Epithelial cell of esophagus (primary cell): Measurements from ENCODE around the gene MPEG1.

ENCODE experiments used
- DNase-seq: peaks from one replicate; pipeline ENCODE4 v3.0.0; 2010; ENCODE audit warnings: low read depth
- H3K4me3 ChIP-seq: 2 replicates; pipeline ENCODE4 v1.5.1; 2011; ENCODE audit warnings: mild to moderate bottlenecking, low read length, control low read depth
- TF ChIP-seq, protein P1 (sequence below): IDR thresholded peaks from 2 replicates; pipeline ENCODE4 v1.5.1; 2011; ENCODE audit warnings: low read depth, mild to moderate bottlenecking, low read length, control low read depth, inconsistent platforms; ENCODE audit not compliant: insufficient read depth; ENCODE audit errors: missing control alignments

The MPEG1 gene, protein sequence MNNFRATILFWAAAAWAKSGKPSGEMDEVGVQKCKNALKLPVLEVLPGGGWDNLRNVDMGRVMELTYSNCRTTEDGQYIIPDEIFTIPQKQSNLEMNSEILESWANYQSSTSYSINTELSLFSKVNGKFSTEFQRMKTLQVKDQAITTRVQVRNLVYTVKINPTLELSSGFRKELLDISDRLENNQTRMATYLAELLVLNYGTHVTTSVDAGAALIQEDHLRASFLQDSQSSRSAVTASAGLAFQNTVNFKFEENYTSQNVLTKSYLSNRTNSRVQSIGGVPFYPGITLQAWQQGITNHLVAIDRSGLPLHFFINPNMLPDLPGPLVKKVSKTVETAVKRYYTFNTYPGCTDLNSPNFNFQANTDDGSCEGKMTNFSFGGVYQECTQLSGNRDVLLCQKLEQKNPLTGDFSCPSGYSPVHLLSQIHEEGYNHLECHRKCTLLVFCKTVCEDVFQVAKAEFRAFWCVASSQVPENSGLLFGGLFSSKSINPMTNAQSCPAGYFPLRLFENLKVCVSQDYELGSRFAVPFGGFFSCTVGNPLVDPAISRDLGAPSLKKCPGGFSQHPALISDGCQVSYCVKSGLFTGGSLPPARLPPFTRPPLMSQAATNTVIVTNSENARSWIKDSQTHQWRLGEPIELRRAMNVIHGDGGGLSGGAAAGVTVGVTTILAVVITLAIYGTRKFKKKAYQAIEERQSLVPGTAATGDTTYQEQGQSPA

DNA sequence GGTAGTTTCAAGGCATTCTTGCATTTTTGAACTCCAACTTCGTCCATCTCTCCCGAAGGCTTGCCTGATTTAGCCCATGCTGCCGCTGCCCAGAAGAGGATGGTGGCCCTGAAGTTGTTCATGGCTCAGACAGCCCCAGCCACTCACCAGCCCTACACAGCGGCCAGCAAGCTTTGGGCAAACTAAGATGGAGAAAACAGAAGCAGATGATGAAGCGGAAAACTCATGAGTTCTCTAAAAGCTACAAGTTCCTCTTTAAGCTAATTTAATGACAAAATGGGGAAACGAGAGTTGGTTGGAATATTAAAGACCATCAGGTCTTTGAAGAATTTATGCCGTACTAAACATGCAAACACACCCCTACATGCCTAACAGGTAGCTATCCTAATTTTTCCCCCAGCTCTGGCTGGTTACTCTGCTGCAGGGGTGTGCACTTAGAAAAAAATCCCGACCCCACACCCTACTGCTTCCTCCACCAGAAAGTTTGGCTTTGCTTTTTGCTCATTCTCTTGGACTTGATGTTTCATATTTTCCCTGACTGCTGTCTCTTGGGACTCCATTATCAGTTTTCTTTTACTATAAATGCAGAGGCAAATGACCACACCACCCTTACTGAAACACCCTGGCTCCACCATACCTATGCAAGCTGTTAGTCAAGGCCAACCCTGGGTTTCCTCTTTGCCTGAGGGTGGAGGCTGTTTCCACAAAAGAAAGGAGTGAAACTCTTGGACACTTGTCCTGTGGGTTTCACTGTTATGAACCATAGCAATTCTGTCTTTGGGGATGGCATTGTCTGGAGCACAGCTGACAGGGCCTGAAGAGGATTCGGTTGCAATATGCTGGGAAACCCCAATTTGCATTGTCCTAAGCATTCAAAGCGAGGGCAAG lies at the start of gene MPEG1:
Gene MPEG1, minus strand, starts transcription at position 184 of the 888 bp plus-strand sequence. Its CDS starts 62 bp downstream, at position 122.
- no peak for DNase-seq
- TF ChIP-seq, protein P1, sequence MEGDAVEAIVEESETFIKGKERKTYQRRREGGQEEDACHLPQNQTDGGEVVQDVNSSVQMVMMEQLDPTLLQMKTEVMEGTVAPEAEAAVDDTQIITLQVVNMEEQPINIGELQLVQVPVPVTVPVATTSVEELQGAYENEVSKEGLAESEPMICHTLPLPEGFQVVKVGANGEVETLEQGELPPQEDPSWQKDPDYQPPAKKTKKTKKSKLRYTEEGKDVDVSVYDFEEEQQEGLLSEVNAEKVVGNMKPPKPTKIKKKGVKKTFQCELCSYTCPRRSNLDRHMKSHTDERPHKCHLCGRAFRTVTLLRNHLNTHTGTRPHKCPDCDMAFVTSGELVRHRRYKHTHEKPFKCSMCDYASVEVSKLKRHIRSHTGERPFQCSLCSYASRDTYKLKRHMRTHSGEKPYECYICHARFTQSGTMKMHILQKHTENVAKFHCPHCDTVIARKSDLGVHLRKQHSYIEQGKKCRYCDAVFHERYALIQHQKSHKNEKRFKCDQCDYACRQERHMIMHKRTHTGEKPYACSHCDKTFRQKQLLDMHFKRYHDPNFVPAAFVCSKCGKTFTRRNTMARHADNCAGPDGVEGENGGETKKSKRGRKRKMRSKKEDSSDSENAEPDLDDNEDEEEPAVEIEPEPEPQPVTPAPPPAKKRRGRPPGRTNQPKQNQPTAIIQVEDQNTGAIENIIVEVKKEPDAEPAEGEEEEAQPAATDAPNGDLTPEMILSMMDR = no peak
- H3K4me3 ChIP-seq = no peak within 1 kb of the TSS

DNA sequence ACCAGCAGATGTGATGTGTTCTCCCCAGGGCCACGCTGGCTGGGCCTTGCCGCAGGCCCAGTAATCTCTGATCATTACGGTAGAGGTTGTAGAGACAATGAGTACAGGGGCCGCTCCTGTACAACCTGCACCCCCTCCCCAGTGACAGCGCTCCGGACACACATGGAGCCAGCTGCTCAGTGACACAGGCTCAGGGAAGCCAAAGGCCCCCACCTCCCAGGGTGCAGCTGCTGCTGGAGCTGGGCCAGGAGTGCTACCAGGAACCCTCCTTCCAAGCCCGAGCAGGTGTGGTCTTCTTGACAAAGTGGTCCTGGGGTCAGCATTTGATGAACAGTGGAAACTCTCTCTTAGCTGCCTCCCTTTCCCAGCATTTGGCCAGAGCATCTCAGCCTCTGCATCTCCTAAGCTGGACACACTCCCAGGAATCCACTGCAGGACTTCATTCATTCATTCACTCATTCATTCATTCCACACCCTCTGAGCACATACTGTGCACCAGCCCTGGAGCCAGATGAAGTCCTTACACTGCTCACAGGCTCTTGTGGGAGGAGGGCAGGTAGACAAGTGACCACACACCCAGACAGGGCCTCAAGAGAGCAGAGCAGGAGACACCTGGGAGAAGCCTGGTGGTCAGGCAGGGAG lies 49.6 kb upstream of the MPEG1 start:
- no peak overlapping the region for H3K4me3 ChIP-seq
- TF ChIP-seq, protein P1 = no peak
- no peak for DNase-seq

DNA sequence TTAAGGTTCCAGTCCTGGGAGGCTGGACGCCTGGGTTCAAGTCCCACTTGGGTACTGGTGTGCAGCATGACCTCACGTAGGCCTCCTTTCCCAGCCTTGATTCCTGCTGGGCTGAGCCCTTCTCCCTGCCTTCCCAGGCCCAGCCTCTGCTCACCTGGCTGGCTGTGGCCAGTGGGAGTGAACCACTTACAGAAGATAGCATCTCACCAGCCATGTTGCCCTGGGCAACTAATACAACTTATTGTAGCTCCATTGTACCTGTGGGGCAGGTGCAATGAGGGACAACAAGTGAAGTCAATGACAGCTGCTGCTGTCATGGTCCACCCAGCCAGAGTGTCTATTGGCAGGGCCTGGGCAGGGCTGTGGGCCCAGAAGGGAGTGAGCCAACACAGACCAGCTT lies 48.4 kb upstream of the MPEG1 start:
- no peak overlapping the region for H3K4me3 ChIP-seq
- TF ChIP-seq, protein P1 = no peak
- no peak for DNase-seq

DNA sequence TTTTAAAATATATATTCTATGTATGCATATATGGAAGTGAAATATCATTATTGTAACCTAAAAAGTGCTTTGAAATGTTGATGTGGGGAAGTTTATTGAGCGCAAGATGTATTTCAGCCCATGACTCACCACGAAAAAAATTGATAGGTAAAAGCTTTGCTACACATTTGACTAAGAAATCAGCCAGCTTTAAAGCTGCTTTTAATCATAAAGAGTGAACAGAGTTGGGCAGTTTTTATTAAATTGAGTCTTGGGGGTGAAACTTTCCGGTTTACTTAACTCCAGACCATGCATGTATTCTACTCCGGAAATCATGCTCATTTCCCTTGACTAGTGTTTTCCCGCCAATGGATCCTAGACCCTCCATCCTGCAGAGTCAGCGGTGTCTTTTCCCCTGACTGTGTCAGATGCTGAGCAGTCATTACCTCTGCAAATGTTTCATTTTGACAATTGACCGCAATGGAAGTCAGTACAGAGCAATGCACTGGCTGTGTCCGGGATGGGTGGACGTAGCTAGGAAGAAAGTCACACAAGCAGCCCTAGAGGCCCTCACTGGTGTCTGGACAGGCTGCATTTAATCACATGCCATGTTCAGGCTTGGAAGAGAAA lies 47.2 kb upstream of the MPEG1 start:
- H3K4me3 ChIP-seq = no peak overlapping the region
- DNase-seq = no peak
- TF ChIP-seq, protein P1 = no peak

DNA sequence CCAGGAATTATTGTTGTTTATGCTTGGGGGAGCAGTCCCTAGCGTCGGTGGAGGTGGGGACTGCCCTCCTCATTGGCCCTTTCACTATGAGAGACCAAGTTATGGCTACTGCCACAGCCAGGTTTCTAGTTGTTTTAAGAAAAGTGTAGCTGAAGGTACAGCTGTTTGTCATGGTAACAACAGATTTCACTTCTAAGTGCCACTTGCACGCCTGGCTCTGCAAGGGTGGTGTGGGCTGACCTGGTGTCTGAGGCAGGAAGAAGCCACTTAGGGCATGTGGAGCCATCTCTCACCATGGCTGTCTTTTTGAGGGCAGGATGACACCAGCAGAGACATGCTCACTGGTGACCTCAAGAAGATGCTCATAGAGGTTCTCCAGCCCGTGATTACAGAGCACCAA lies 46.3 kb upstream of the MPEG1 start:
- DNase-seq = no peak
- no peak overlapping the region for H3K4me3 ChIP-seq
- TF ChIP-seq, protein P1 = no peak

DNA sequence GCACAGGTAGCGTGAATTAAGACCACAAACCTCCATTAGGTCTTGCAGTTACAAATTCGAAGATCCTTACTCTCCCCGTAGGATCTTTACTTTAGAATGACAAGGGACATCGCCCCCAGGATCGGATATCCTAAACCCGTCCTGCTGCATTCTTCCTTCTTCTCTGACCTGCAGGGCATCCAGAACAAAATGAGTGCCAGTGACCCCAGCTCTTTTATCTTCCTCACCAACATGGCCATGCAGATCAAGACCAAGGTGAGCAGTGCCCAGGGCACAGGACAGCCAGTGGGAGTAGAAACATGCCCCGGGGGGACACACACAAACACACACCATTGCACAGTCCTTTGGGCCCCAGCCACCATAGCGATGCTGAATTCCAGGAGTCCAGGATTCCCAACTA lies 42.6 kb upstream of the MPEG1 start:
- H3K4me3 ChIP-seq = no peak overlapping the region
- no peak for DNase-seq
- TF ChIP-seq, protein P1 = no peak
